Nephron progenitor cell (in vitro differentiated cells): ENCODE measurements around the gene ATP23.

Source experiments
- DNase-seq: peaks from one replicate; pipeline ENCODE4 v3.0.0; 2021
- H3K27ac Mint-ChIP-seq: 2 replicates; pipeline ENCODE4 v1.8.0; 2021; ENCODE audit warnings: mild to moderate bottlenecking, moderate library complexity, mixed read lengths
- H3K27me3 Mint-ChIP-seq: 2 replicates; pipeline ENCODE4 v1.8.0; 2021; ENCODE audit warnings: mild to moderate bottlenecking, low read depth, mixed read lengths; ENCODE audit not compliant: poor library complexity
- H3K36me3 Mint-ChIP-seq: 2 replicates; pipeline ENCODE4 v1.8.0; 2021; ENCODE audit warnings: low read depth, mixed read lengths
- H3K4me1 Mint-ChIP-seq: 2 replicates; pipeline ENCODE4 v1.8.0; 2021; ENCODE audit warnings: mixed read lengths
- H3K4me3 Mint-ChIP-seq: 2 replicates; pipeline ENCODE4 v1.8.0; 2021; ENCODE audit warnings: mild to moderate bottlenecking, moderate library complexity, mixed read lengths
- H3K9me3 Mint-ChIP-seq: 2 replicates; pipeline ENCODE4 v1.8.0; 2021; ENCODE audit warnings: mild to moderate bottlenecking, moderate library complexity, mixed read lengths
- CTCF ChIP-seq: fragments of 200-600 bp; sonication (generic); IDR thresholded peaks from 2 replicates; pipeline ENCODE4 v1.5.0; 2021; ENCODE audit warnings: antibody characterized with exemption

ATP23 gene, protein sequence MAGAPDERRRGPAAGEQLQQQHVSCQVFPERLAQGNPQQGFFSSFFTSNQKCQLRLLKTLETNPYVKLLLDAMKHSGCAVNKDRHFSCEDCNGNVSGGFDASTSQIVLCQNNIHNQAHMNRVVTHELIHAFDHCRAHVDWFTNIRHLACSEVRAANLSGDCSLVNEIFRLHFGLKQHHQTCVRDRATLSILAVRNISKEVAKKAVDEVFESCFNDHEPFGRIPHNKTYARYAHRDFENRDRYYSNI

GRCh38 chr12:57941165-57941894, at the start of gene ATP23:
Gene ATP23 (plus strand): TSS chr12:57941567. CDS start chr12:57941702, 135 bp downstream.
- Mint-ChIP-seq H3K36me3 (no peaks in the 10 kb centered on the region), H3K4me3 (peak within 1 kb of the TSS; percentile 89), H3K27me3 (peaks cover 27% of the 10 kb centered on the region), H3K9me3 (peaks cover 8% of the 10 kb centered on the region), H3K27ac (peak within 1 kb of the TSS; percentile 37), H3K4me1 (peaks cover 28% of the 10 kb centered on the region)
- DNase-seq = peak; percentile 90
- TF ChIP-seq CTCF = no peak

GRCh38 chr12:57892232-57892972, 49.0 kb upstream of the ATP23 start:
- Mint-ChIP-seq H3K27me3 (no peaks in the 10 kb centered on the region), H3K36me3 (no peaks in the 10 kb centered on the region), H3K27ac (no peak overlapping the region), H3K4me1 (peaks cover 77% of the 10 kb centered on the region), H3K4me3 (peak overlapping the region; percentile 31), H3K9me3 (no peaks in the 10 kb centered on the region)
- DNase-seq = no peak
- TF ChIP-seq CTCF = no peak

GRCh38 chr12:57893431-57894353, 47.7 kb upstream of the ATP23 start:
- TF ChIP-seq CTCF = no peak
- peak overlapping the region; percentile 98 for H3K27ac Mint-ChIP-seq
- DNase-seq = peak; percentile 51
- peaks cover 80% of the 10 kb centered on the region for H3K4me1 Mint-ChIP-seq
- H3K36me3 Mint-ChIP-seq = no peaks in the 10 kb centered on the region
- peaks cover 6% of the 10 kb centered on the region for H3K27me3 Mint-ChIP-seq
- peak overlapping the region; percentile 41 for H3K4me3 Mint-ChIP-seq
- H3K9me3 Mint-ChIP-seq = no peaks in the 10 kb centered on the region

- Mint-ChIP-seq H3K27ac (peak overlapping the region; percentile 98), H3K4me1 (peaks cover 76% of the 10 kb centered on the region), H3K9me3 (no peaks in the 10 kb centered on the region), H3K4me3 (peak overlapping the region; percentile 41), H3K36me3 (no peaks in the 10 kb centered on the region), H3K27me3 (peaks cover 6% of the 10 kb centered on the region)
- no peak for TF ChIP-seq CTCF
- no peak for DNase-seq
Observed at GRCh38 chr12:57894399-57895292, 46.7 kb upstream of the ATP23 start.
